ENCODE data around the gene CYREN. TPM values are rescaled to one million over a fixed set of nuclear protein-coding genes. Genes with fewer than 3 reads are reported as not detected.

The CYREN gene
- total RNA-seq, 2 experiments from 2014 or later, result 14.0 to 15.8 TPM

Small RNAs within 50 kb of the gene (microRNA-seq; reads per million reads assigned to microRNA genes)
- not detected for gene MIR6509 (ENCODE audit: borderline microRNAs expressed, borderline replicate concordance)

Other genes starting within 250 kb of the CYREN start
- 1 to 10 TPM; 2.2 to 2.5 TPM for gene AGBL3, start 184.2 kb downstream of the CYREN start, total RNA-seq
- 10 to 100 TPM; 27.7 to 32.2 TPM for gene TMEM140, start 22.6 kb downstream of the CYREN start, total RNA-seq
- gene WDR91, start 40.8 kb upstream of the CYREN start, total RNA-seq, result 10 to 100 TPM; 39.9 to 41.7 TPM
- not detected for gene STRA8, start 63.1 kb upstream of the CYREN start, total RNA-seq

All from CD4-positive, alpha-beta T cell (primary cell).